ENCODE results near the gene SLC66A2.

DNA sequence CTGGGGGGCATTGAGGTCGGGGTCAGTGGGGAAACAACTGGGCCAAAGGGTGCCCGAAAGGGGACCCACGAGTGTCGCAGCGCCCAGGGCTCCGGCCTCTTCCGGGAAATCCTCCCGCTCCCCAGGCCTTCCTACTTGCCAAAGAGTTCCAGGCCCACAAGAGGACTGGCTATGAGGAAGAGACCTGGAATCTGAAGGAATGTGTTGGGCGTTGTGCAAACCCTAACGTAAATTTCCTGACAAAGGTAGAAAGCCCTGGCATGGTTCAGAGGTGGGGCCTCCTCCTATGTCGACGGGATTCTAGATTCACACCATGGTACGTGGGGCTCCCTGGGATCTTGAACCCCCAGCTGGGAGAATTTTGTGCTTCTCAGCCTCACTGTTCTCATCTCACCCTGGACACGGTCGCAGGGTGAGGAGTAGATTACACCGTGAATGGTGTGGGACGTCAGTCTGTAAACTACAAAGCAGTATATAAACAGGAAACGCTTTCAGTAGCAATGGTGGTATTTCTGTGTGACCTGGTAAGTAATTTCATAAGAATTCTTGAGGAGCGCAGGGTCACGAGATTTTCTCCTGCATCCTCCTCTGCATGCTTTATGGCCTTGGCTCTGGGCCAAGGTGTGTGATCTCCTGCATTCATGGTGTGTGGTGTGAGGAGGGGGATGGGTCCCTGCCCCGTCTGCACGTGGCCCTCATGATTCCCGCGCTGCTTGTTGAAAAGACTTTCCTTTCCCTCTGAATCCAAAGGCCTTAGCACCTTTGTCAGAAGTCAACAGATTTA is 13.9 kb upstream of the SLC66A2 start:
- TF ChIP-seq, protein P1, sequence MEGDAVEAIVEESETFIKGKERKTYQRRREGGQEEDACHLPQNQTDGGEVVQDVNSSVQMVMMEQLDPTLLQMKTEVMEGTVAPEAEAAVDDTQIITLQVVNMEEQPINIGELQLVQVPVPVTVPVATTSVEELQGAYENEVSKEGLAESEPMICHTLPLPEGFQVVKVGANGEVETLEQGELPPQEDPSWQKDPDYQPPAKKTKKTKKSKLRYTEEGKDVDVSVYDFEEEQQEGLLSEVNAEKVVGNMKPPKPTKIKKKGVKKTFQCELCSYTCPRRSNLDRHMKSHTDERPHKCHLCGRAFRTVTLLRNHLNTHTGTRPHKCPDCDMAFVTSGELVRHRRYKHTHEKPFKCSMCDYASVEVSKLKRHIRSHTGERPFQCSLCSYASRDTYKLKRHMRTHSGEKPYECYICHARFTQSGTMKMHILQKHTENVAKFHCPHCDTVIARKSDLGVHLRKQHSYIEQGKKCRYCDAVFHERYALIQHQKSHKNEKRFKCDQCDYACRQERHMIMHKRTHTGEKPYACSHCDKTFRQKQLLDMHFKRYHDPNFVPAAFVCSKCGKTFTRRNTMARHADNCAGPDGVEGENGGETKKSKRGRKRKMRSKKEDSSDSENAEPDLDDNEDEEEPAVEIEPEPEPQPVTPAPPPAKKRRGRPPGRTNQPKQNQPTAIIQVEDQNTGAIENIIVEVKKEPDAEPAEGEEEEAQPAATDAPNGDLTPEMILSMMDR (IDR thresholded peaks at IDR 0.05) = no peak
- no peak for TF ChIP-seq POLR2A (IDR thresholded peaks at IDR 0.05)

Measured in lower leg skin (tissue), 3 donors.